Uterus (tissue), 4 donors: ENCODE data around the gene GIT2. TPM values are rescaled to one million over a fixed set of nuclear protein-coding genes. Genes with fewer than 3 reads are reported as not detected.

Experiments used
- DNase-seq, 2 donors: peaks; one replicate each; pipeline ENCODE4 v3.0.0-alpha.2; 2019 to 2020
- H3K27ac ChIP-seq, 2 donors: fragments of 200-600 bp; sonication (generic); 1 replicate in 1 of 2; 2 replicates in 1 of 2; pipeline ENCODE4 v1.5.1; 2016 to 2018
- H3K27me3 ChIP-seq, 2 donors: fragments of 200-600 bp; sonication (generic); one replicate each; pipeline ENCODE4 v1.5.1; 2018 to 2019; ENCODE audit warnings: control low read depth in 1 of 2
- H3K36me3 ChIP-seq, 2 donors: fragments of 200-600 bp; sonication (generic); one replicate each; pipeline ENCODE4 v1.5.1; 2019; ENCODE audit warnings: control low read depth in 1 of 2
- H3K4me1 ChIP-seq, 2 donors: fragments of 200-600 bp; sonication (generic); one replicate each; pipeline ENCODE4 v1.5.1; 2018 to 2019; ENCODE audit warnings: control low read depth in 1 of 2
- H3K4me3 ChIP-seq, 2 donors: fragments of 200-600 bp; sonication (generic); 1 replicate in 1 of 2; 2 replicates in 1 of 2; pipeline ENCODE4 v1.5.1; 2018 to 2019; ENCODE audit warnings: mild to moderate bottlenecking in 1 of 2
- H3K9me3 ChIP-seq, 2 donors: fragments of 200-600 bp; sonication (generic); one replicate each; pipeline ENCODE4 v1.5.1; 2019; ENCODE audit warnings: control low read depth in 1 of 2
- POLR2A ChIP-seq, 2 donors: fragments of 450-650 bp; IDR thresholded peaks; one replicate each; pipeline ENCODE4 v1.6.1; 2016; ENCODE audit warnings: antibody characterized with exemption in 2 of 2, mild to moderate bottlenecking in 1 of 2, moderate library complexity in 1 of 2
- intact Hi-C: fragments of 100-400 bp; cut with DNase I; formaldehyde crosslinking; loops from one replicate; pipeline ENCODE4 v1.15.1; 2023; ENCODE audit warnings: low total_unique reads
- total RNA-seq, 4 donors: library from RNA; depleted of rRNA in 3 of 4; stranded (reverse); fragments of >200 nt in 3 of 4; gene quantifications; one replicate each; pipeline versions ENCODE4 v1.1.0 to v1.2.4, GENCODE V29; 2014 to 2023
- TF ChIP-seq, protein P1 (sequence below), 4 experiments: fragments of 200-600 bp in 2 of 4; fragments of 450-650 bp in 2 of 4; sonication (generic) in 2 of 4; IDR thresholded peaks; one replicate each; pipeline ENCODE4 v1.5.1; 2016 to 2019; ENCODE audit warnings: antibody characterized with exemption in 4 of 4, mild to moderate bottlenecking in 2 of 4, moderate library complexity in 1 of 4
- donor health status: DM: yes; HTN: yes; CAD: no.

GIT2 gene
- total RNA-seq, 4 donors from 2014 or later, result 30.3 to 55.7 (median 47.0) TPM

DNA sequence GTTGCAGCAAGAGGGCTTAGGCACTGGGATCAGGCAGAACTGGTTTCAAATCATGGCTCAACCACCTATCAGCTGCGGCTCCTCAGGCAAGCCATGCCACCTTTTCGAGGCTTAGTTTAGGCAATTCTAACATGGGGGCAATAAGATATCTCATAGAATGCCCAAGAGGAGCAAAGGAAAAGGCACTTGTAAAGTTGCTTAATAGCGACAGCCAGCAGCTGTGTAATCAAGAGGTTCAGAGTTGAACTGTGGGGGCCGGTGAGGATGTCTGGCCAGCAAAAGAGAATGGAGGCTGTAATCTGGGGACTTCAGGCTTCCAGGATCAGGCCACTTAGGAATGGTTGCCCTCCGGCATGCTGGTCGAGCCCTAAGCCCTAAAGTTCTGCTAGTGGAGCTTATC lies 99.1 kb downstream of the GIT2 start:
- H3K9me3 ChIP-seq, result no peaks in the 10 kb centered on the region
- no peaks in the 10 kb centered on the region for H3K27me3 ChIP-seq
- DNase-seq, result no peak
- no peak overlapping the region for H3K27ac ChIP-seq
- no peaks in the 10 kb centered on the region for H3K4me1 ChIP-seq
- intact Hi-C loops, result no loop called here
- H3K36me3 ChIP-seq, result no peaks in the 10 kb centered on the region
- TF ChIP-seq, protein P1, sequence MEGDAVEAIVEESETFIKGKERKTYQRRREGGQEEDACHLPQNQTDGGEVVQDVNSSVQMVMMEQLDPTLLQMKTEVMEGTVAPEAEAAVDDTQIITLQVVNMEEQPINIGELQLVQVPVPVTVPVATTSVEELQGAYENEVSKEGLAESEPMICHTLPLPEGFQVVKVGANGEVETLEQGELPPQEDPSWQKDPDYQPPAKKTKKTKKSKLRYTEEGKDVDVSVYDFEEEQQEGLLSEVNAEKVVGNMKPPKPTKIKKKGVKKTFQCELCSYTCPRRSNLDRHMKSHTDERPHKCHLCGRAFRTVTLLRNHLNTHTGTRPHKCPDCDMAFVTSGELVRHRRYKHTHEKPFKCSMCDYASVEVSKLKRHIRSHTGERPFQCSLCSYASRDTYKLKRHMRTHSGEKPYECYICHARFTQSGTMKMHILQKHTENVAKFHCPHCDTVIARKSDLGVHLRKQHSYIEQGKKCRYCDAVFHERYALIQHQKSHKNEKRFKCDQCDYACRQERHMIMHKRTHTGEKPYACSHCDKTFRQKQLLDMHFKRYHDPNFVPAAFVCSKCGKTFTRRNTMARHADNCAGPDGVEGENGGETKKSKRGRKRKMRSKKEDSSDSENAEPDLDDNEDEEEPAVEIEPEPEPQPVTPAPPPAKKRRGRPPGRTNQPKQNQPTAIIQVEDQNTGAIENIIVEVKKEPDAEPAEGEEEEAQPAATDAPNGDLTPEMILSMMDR (IDR thresholded peaks at IDR 0.05), result no peak
- TF ChIP-seq POLR2A (IDR thresholded peaks at IDR 0.05), result no peak
- no peak overlapping the region for H3K4me3 ChIP-seq

DNA sequence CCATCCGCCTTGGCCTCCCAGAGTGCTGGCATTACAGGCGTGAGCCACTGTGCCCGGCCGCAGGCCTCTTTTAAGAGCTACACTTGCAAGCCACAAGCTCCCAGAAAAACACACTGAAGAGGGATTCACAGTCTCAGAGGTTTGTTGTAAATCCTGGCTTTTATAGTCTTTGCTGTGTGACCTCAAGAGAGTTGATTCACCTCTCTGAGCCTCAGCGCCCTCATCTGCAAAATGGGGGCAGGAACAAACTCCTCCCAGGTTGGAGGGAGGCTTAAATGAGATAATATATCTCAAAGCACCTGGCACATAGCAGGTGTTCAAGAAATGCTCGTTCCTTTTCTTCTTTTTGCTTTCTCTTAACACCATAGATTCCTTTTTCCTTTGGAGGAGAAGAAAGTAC lies 100.0 kb downstream of the GIT2 start:
- H3K9me3 ChIP-seq, result no peaks in the 10 kb centered on the region
- H3K4me3 ChIP-seq, result no peak overlapping the region
- intact Hi-C loops, result no loop called here
- no peaks in the 10 kb centered on the region for H3K27me3 ChIP-seq
- H3K36me3 ChIP-seq, result no peaks in the 10 kb centered on the region
- no peak for TF ChIP-seq POLR2A (IDR thresholded peaks at IDR 0.05)
- TF ChIP-seq, protein P1 (IDR thresholded peaks at IDR 0.05), result no peak
- no peak overlapping the region for H3K27ac ChIP-seq
- no peak for DNase-seq
- no peaks in the 10 kb centered on the region for H3K4me1 ChIP-seq

DNA sequence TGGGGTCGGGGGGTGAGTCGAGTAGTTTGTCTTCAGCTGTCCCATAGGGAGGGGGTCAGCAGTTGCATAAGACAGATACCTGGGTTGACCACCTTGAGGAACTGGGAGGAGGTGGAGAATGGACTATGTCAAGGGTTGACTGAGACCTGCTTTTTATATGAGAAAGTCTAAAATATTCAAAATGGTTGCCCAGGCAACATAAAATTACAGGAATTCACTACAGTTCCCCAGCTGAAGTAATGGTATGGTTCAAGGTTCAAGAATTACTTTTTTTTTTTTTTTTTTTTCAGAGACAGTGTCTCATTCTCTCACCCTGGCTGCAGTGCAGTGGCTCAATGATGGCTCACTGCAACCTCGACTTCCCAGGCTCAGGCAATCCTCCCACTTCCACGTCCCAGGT lies 101.2 kb downstream of the GIT2 start:
- intact Hi-C loops, result no loop called here
- TF ChIP-seq, protein P1 (IDR thresholded peaks at IDR 0.05), result no peak
- no peak for TF ChIP-seq POLR2A (IDR thresholded peaks at IDR 0.05)
- H3K4me3 ChIP-seq, result no peak overlapping the region

DNA sequence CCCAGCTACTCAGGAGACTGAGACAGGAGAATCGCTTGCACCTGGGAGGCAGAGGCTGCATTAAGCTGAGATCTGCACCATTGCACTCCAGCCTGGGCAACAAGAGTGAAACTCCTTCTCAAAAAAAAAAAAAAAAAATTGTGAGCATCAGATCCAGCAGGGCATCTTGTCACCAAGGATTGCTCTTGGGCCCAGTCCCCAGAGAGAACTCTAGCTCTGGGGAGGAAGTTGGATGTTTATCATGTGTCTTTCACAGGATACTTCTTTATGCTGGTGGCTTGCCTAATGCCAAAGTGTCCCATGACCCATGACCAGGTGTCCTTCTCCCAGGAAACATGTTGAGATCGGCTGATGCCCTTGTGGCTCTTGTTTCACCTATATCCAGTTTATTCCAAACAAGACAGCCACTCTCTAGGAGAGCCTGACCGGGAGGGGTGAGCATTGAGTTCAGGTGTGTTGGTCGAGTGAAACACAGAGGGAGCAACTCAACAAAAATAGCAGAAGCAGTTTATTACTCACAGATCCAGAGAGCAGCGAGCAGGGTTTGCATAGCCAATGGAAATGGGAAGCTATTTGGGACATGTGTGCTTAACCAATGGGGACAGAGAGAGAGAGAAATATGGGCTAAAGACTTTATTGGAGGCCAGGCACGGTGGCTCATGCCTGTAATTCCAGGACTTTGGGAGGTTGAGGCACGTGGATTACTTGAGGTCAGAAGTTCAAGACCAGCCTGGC lies 102.7 kb downstream of the GIT2 start:
- TF ChIP-seq, protein P1 (IDR thresholded peaks at IDR 0.05), result no peak
- no peak for TF ChIP-seq POLR2A (IDR thresholded peaks at IDR 0.05)
- Histone ChIP-seq H3K27ac (no peak overlapping the region), H3K27me3 (no peaks in the 10 kb centered on the region), H3K4me1 (no peaks in the 10 kb centered on the region), H3K36me3 (no peaks in the 10 kb centered on the region), H3K9me3 (no peaks in the 10 kb centered on the region), H3K4me3 (no peak overlapping the region)
- no peak for DNase-seq
- intact Hi-C loops, result no loop called here

More for the DNA sequence above, 101.2 kb downstream of the GIT2 start:
- no peaks in the 10 kb centered on the region for H3K4me1 ChIP-seq
- H3K9me3 ChIP-seq, result no peaks in the 10 kb centered on the region
- DNase-seq, result no peak
- H3K27ac ChIP-seq, result no peak overlapping the region
- H3K36me3 ChIP-seq, result no peaks in the 10 kb centered on the region
- no peaks in the 10 kb centered on the region for H3K27me3 ChIP-seq

DNA sequence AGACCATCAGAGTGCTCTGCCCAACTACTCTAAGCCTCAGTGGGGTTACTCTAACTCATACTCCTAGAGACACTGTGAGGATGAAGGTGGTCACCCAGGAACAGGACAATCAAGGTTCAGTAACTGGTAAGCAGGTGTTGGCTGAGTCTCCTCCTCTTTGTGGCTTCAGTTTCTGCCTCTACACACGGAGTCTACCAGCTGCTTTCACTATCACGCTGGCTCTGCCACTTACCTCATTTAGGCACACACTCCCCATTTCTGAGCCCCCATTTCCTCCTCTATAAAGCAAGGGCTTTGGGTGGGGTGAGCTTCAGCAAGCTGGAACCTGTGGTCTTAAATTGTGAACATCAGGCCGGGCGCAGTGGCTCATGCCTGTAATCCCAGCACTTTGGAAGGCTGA lies 103.4 kb downstream of the GIT2 start:
- H3K4me1 ChIP-seq, result no peaks in the 10 kb centered on the region
- no peaks in the 10 kb centered on the region for H3K9me3 ChIP-seq
- no peak overlapping the region for H3K4me3 ChIP-seq
- H3K27ac ChIP-seq, result no peak overlapping the region
- H3K36me3 ChIP-seq, result no peaks in the 10 kb centered on the region
- intact Hi-C loops, result no loop called here
- no peak for DNase-seq
- H3K27me3 ChIP-seq, result no peaks in the 10 kb centered on the region
- TF ChIP-seq POLR2A (IDR thresholded peaks at IDR 0.05), result no peak
- TF ChIP-seq, protein P1 (IDR thresholded peaks at IDR 0.05), result no peak
